SW 1271 (cell line): ENCODE data around the gene ZNF273.
A peak's percentile ranks its signal among the peaks of the same experiment; 100 is the strongest.
"Not testable (repeated sequence)": the region's sequence is repeated elsewhere in the genome, so short reads cannot be mapped to it uniquely, and the experiment has no call there.

ENCODE experiments used
- DNase-seq, 2 experiments: peaks; one replicate each; lab custom pipeline; 2025; lab: John Stamatoyannopoulos, UW

ZNF273 gene

GRCh38 chr7:64902806-64903721 is at the start of gene ZNF273:
ZNF273 (plus strand) TSS chr7:64903273; CDS start chr7:64903318, 45 bp downstream.
- DNase-seq: peak; percentile 81 to 89

- no peak for DNase-seq
Measured at GRCh38 chr7:64853679-64854078, 49.4 kb upstream of the ZNF273 start.

- DNase-seq: no peak
Measured at GRCh38 chr7:64854969-64855368, 48.1 kb upstream of the ZNF273 start.

- DNase-seq: no peak
Measured at GRCh38 chr7:64863021-64863420, 40.1 kb upstream of the ZNF273 start.

- DNase-seq: not testable (repeated sequence)
Measured at GRCh38 chr7:64863530-64863929, 39.5 kb upstream of the ZNF273 start.

- no peak for DNase-seq
Measured at GRCh38 chr7:64863969-64864368, 39.1 kb upstream of the ZNF273 start.

GRCh38 chr7:64867863-64868440 is 35.1 kb upstream of the ZNF273 start:
- no peak for DNase-seq

- DNase-seq: no peak
Measured at GRCh38 chr7:64868499-64868898, 34.6 kb upstream of the ZNF273 start.

- no peak for DNase-seq
Measured at GRCh38 chr7:64869121-64869725, 33.9 kb upstream of the ZNF273 start.

GRCh38 chr7:64869912-64870562 is 33.0 kb upstream of the ZNF273 start:
- no peak for DNase-seq

- DNase-seq: no peak
Measured at GRCh38 chr7:64870656-64871055, 32.4 kb upstream of the ZNF273 start.

GRCh38 chr7:64871761-64872160 is 31.3 kb upstream of the ZNF273 start:
- no peak for DNase-seq

GRCh38 chr7:64872351-64873154 is 30.5 kb upstream of the ZNF273 start:
- DNase-seq: no peak

GRCh38 chr7:64873155-64873500 is 29.9 kb upstream of the ZNF273 start:
- DNase-seq: no peak

GRCh38 chr7:64873517-64873916 is 29.6 kb upstream of the ZNF273 start:
- DNase-seq: no peak

- no peak for DNase-seq
Measured at GRCh38 chr7:64874114-64874513, 29.0 kb upstream of the ZNF273 start.

- DNase-seq: no peak
Measured at GRCh38 chr7:64874562-64875250, 28.4 kb upstream of the ZNF273 start.

GRCh38 chr7:64875258-64875657 is 27.8 kb upstream of the ZNF273 start:
- no peak for DNase-seq

- DNase-seq: no peak
Measured at GRCh38 chr7:64875658-64876406, 27.2 kb upstream of the ZNF273 start.
